Measurements from ENCODE around the gene DGKB.

- TF ChIP-seq YY1 (IDR thresholded peaks at IDR 0.05; ENCODE audit: insufficient read depth, insufficient read length): no peak
- no peak for TF ChIP-seq SUZ12 (IDR thresholded peaks at IDR 0.05; ENCODE audit: extremely low read depth, insufficient read depth, insufficient read length)
Measured at GRCh38 chr7:14483663-14484062, 418.9 kb downstream of the DGKB start.

Measured in NT2/D1 (cell line).